HL-60 (cell line): ENCODE measurements around the gene ITGA5.

Experiments
- CTCF ChIP-seq: IDR thresholded peaks from one replicate; pipeline ENCODE4 v1.5.1; 2011; ENCODE audit warnings: low read length, control low read depth, inconsistent platforms; ENCODE audit not compliant: insufficient read depth
- GABPA ChIP-seq: IDR thresholded peaks from 2 replicates; pipeline ENCODE4 v1.6.1; 2012; ENCODE audit warnings: low read depth
- POLR2AphosphoS5 ChIP-seq: IDR thresholded peaks from 2 replicates; pipeline ENCODE4 v1.6.1; 2012; ENCODE audit warnings: low read depth
- REST ChIP-seq: IDR thresholded peaks from 2 replicates; pipeline ENCODE4 v1.6.1; 2012; ENCODE audit warnings: low read depth; ENCODE audit not compliant: insufficient replicate concordance
- SPI1 ChIP-seq: IDR thresholded peaks from 2 replicates; pipeline ENCODE4 v1.6.1; 2012; ENCODE audit warnings: low read depth, mild to moderate bottlenecking, borderline replicate concordance

- no peak for TF ChIP-seq CTCF
- TF ChIP-seq POLR2AphosphoS5, result no peak
- TF ChIP-seq SPI1, result no peak
- no peak for TF ChIP-seq REST
- no peak for TF ChIP-seq GABPA
These were observed 44.4 kb upstream of the ITGA5 start for GRCh38 chr12:54463484-54463883.
